HepG2 (cell line): ENCODE results near the gene TBX3. TPM values are rescaled to one million over a fixed set of nuclear protein-coding genes. Genes with fewer than 3 reads are reported as not detected.
A peak's percentile ranks its signal among the peaks of the same experiment; 100 is the strongest.

Experiments
- ATAC-seq: fragments of 200-7000 bp; cut with Tn5 transposase; 3 replicates; pipeline ENCODE4 v1.9.1; 2020; ENCODE audit warnings: mild to moderate bottlenecking, moderate library complexity
- BruUV-seq: library from RNA; stranded (reverse); fragments of 400-500 nt; replicated peaks from 2 replicates; lab custom pipeline; 2021; lab: Mats Ljungman, UMichigan
- CTCF ChIA-PET: fragments of 300-600 bp; formaldehyde crosslinking; extraction: SDS; loops from one replicate; lab custom pipeline; 2021; ENCODE audit warnings: low total read pairs, inconsistent platforms, low intra/inter-chr PET ratio; lab: Yijun Ruan, JAX
- POLR2A ChIA-PET: fragments of 350-600 bp; sonication (Branson Sonifier 250); formaldehyde crosslinking; loops from one replicate; lab custom pipeline; 2020; ENCODE audit warnings: antibody characterized with exemption, inconsistent platforms; lab: Yijun Ruan, JAX
- DNase-seq: peaks from one replicate; pipeline ENCODE4 v3.0.0-alpha.2; 2015; ENCODE audit warnings: low spot score
- FAIRE-seq: peaks from 3 replicates; lab custom pipeline; 2011; peaks lifted over from hg19 to GRCh38; lab: Jason Lieb, UNC
- H2AFZ ChIP-seq: one replicate; pipeline ENCODE4 v1.6.1; 2011; ENCODE audit warnings: low read length, inconsistent platforms
- H3K27ac ChIP-seq: fragments of 300-600 bp; 3 replicates; pipeline ENCODE4 v1.8.0; 2011; ENCODE audit warnings: mixed run types, mild to moderate bottlenecking, mixed read lengths, low read length, inconsistent platforms; ENCODE audit not compliant: insufficient read depth; ENCODE audit errors: extremely low read length
- H3K27me3 ChIP-seq, 2 experiments: fragments of 200-600 bp in 1 of 2; 2 replicates in 1 of 2; 3 replicates in 1 of 2; pipeline versions ENCODE4 v1.6.0 to v1.8.0; 2011; ENCODE audit warnings: low read length in 2 of 2, mild to moderate bottlenecking in 2 of 2, moderate library complexity in 2 of 2, inconsistent platforms in 1 of 2; ENCODE audit not compliant: insufficient read depth in 2 of 2, control insufficient read depth in 1 of 2
- H3K36me3 ChIP-seq, 2 experiments: fragments of 200-600 bp in 1 of 2; replicated peaks in 1 of 2; 2 replicates in 1 of 2; 3 replicates in 1 of 2; pipeline versions ENCODE4 v1.5.1 to v1.8.0; 2011; ENCODE audit warnings: low read length in 2 of 2, inconsistent platforms in 1 of 2; ENCODE audit not compliant: insufficient read depth in 2 of 2, control insufficient read depth in 1 of 2
- H3K4me1 ChIP-seq: 2 replicates; pipeline ENCODE4 v1.5.1; 2012; ENCODE audit warnings: low read length, inconsistent platforms; ENCODE audit not compliant: insufficient read depth
- H3K4me2 ChIP-seq: 2 replicates; pipeline ENCODE4 v1.6.0; 2011; ENCODE audit warnings: low read depth, low read length, inconsistent platforms
- H3K4me3 ChIP-seq, 3 experiments: fragments of 200-600 bp in 1 of 3; sonication (generic), shearing (Covaris generic) in 1 of 3; replicated peaks in 1 of 3; 2 replicates each; pipeline ENCODE4 v1.5.1; 2011 to 2016; ENCODE audit warnings: low read length in 3 of 3, inconsistent platforms in 2 of 3, low read depth in 2 of 3, mild to moderate bottlenecking in 2 of 3, control low read depth in 1 of 3, mixed read lengths in 1 of 3; ENCODE audit not compliant: insufficient read depth in 1 of 3
- H3K79me2 ChIP-seq: one replicate; pipeline ENCODE4 v1.6.1; 2011; ENCODE audit warnings: low read length, inconsistent platforms; ENCODE audit not compliant: insufficient read depth
- H3K9ac ChIP-seq: 2 replicates; pipeline ENCODE4 v1.6.0; 2011; ENCODE audit warnings: mild to moderate bottlenecking, low read depth, low read length, inconsistent platforms; ENCODE audit not compliant: insufficient read depth
- H3K9me3 ChIP-seq: 2 replicates; pipeline ENCODE4 v1.5.1; 2012; ENCODE audit warnings: mild to moderate bottlenecking, low read length
- H4K20me1 ChIP-seq: 2 replicates; pipeline ENCODE4 v1.6.0; 2011; ENCODE audit warnings: inconsistent platforms, mild to moderate bottlenecking, low read length, moderate library complexity; ENCODE audit not compliant: insufficient read depth
- CREB1 ChIP-seq, 2 experiments: fragments of 450-650 bp in 1 of 2; IDR thresholded peaks; 2 replicates each; pipeline ENCODE4 v1.6.1; 2016 to 2017; ENCODE audit warnings: control low read depth in 1 of 2, mild to moderate bottlenecking in 1 of 2, missing compliant biosample characterization in 1 of 2, missing genetic modification characterization in 1 of 2
- FOSL1 ChIP-seq: sonication (generic); formaldehyde crosslinking; IDR thresholded peaks from 2 replicates; pipeline ENCODE4 v1.9.0; 2021; ENCODE audit warnings: missing genetic modification reagents, borderline replicate concordance
- MZF1 ChIP-seq: sonication (generic); formaldehyde crosslinking; IDR thresholded peaks from 2 replicates; pipeline ENCODE4 v1.8.1; 2023; ENCODE audit warnings: mild to moderate bottlenecking, missing genetic modification reagents, borderline replicate concordance
- PITX1 ChIP-seq: sonication (generic); formaldehyde crosslinking; IDR thresholded peaks from 2 replicates; pipeline ENCODE4 v1.5.1; 2020; ENCODE audit warnings: mild to moderate bottlenecking, missing genetic modification reagents
- ZBTB1 ChIP-seq: sonication (generic); formaldehyde crosslinking; IDR thresholded peaks from 2 replicates; pipeline ENCODE4 v1.4.0; 2020; ENCODE audit warnings: missing genetic modification reagents, borderline replicate concordance
- ZBTB33 ChIP-seq: sonication (generic); formaldehyde crosslinking; IDR thresholded peaks from 2 replicates; pipeline ENCODE4 v1.4.0; 2020; ENCODE audit warnings: missing genetic modification reagents
- ZBTB38 ChIP-seq: sonication (generic); formaldehyde crosslinking; IDR thresholded peaks from 2 replicates; pipeline ENCODE4 v1.5.1; 2020; ENCODE audit warnings: mild to moderate bottlenecking, missing genetic modification reagents
- ZZZ3 ChIP-seq: sonication (generic); formaldehyde crosslinking; IDR thresholded peaks from 2 replicates; pipeline ENCODE4 v1.4.0; 2020; ENCODE audit warnings: missing genetic modification reagents, mild to moderate bottlenecking, borderline replicate concordance
- WGBS: methylation state at CpG from one replicate; pipeline ENCODE4 v1.1.6; 2017; ENCODE audit warnings: low lambda C conversion rate; 5-methylcytosine and 5-hydroxymethylcytosine counted together
- in situ Hi-C: cut with HindIII; loops from 2 replicates; pipeline ENCODE4 v1.10.0; 2017; ENCODE audit warnings: low pct_unique_long_range_greater_than_20kb; ENCODE audit not compliant: extremely low pct_ligation_motif_present
- intact Hi-C: fragments of 100-400 bp; cut with micrococcal nuclease; formaldehyde crosslinking; loops from one replicate; pipeline ENCODE4 v1.10.0; 2022; ENCODE audit not compliant: unreplicated experiment
- polyA plus RNA-seq, 8 experiments: library from polyadenylated mRNA; depleted of rRNA in 3 of 8; stranded (reverse) in 7 of 8; unstranded in 1 of 8; fragments of >200 nt; fragmentation: Illumina TruSeq in 4 of 8; extraction: Trizol in 4 of 8; gene quantifications; 2 replicates each; pipeline versions ENCODE4 v1.2.1 to v1.2.3, GENCODE V29; 2011 to 2016; ENCODE audit warnings: low read depth in 4 of 8, missing spikeins in 1 of 8, mixed read lengths in 1 of 8; ENCODE audit not compliant: insufficient read depth in 1 of 8
- total RNA-seq, 5 experiments: library from RNA; depleted of rRNA; stranded (reverse); fragments of >200 nt; fragmentation: Illumina TruSeq; extraction: Trizol; gene quantifications; 2 replicates each; pipeline ENCODE4 v1.2.3, GENCODE V29; 2016; ENCODE audit warnings: low read depth in 1 of 5
- TF ChIP-seq, protein P1 (sequence below): sonication (generic); formaldehyde crosslinking; IDR thresholded peaks from 2 replicates; pipeline ENCODE4 v1.8.1; 2023; ENCODE audit warnings: mild to moderate bottlenecking, inconsistent platforms, moderate library complexity, missing genetic modification reagents, borderline replicate concordance

Gene TBX3
- total and polyA plus RNA-seq, 2 of the 13 experiments (the other 11 are each of a cell fraction or from before 2014, with no cell fraction given), result 27.1 to 42.4 TPM

- Histone ChIP-seq H3K79me2 (peaks cover 34% of the 10 kb centered on the region), H3K9me3 (no peaks in the 10 kb centered on the region), H3K4me1 (peaks cover 20% of the 10 kb centered on the region), H3K36me3 (no peaks in the 10 kb centered on the region; a peak in 1 of 5 replicates), H4K20me1 (peaks cover 6% of the 10 kb centered on the region), H2AFZ (no peak overlapping the region), H3K27me3 (no peaks in the 10 kb centered on the region; a peak in 1 of 5 replicates), H3K4me3 (no peak overlapping the region), H3K9ac (no peak overlapping the region), H3K4me2 (no peak overlapping the region), H3K27ac (no peak overlapping the region)
- no peak for DNase-seq
- BruUV-seq, result no TSS peak
- intact Hi-C loops (no loop called here), in situ Hi-C loops (no loop called here)
- no peak for ATAC-seq
- no peak for TF ChIP-seq ZBTB1
- no peak for TF ChIP-seq FOSL1 (CRISPR knock-in tag)
- no peak for TF ChIP-seq ZZZ3 (CRISPR knock-in tag)
- no peak for TF ChIP-seq ZBTB33 (CRISPR knock-in tag)
- TF ChIP-seq ZBTB38 (CRISPR knock-in tag), result 0 out of 2 replicates have a peak, but pooled peaks have one; percentile 7
- TF ChIP-seq MZF1 (CRISPR knock-in tag), result no peak
- TF ChIP-seq CREB1 (IDR thresholded peaks at IDR 0.05), result no peak
- no peak for TF ChIP-seq CREB1 (CRISPR knock-in tag; IDR thresholded peaks at IDR 0.05)
- TF ChIP-seq PITX1 (CRISPR knock-in tag), result no peak
- TF ChIP-seq, protein P1, sequence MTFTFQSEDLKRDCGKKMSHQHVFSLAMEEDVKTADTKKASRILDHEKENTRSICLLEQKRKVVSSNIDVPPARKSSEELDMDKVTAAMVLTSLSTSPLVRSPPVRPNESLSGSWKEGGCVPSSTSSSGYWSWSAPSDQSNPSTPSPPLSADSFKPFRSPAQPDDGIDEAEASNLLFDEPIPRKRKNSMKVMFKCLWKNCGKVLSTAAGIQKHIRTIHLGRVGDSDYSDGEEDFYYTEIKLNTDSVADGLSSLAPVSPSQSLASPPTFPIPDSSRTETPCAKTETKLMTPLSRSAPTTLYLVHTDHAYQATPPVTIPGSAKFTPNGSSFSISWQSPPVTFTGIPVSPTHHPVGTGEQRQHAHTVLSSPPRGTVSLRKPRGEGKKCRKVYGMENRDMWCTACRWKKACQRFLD (CRISPR knock-in tag), result no peak
- CTCF ChIA-PET, result no interaction called here
- FAIRE-seq, result no peak
- WGBS, result 98% methylated on average over 11 of the region's 11 CpGs
- POLR2A ChIA-PET, result no interaction called here
These were observed 2.4 kb upstream of the TBX3 start for GRCh38 chr12:114686426-114686772.
